GM12878 (cell line): ENCODE measurements around the gene ROM1.

ENCODE experiments used
- CTCF ChIP-seq, 3 experiments: IDR thresholded peaks in 2 of 3; conservative IDR thresholded peaks in 1 of 3; 2 replicates each; pipeline ENCODE4 v1.5.1; 2011; ENCODE audit warnings: low read depth in 3 of 3, low read length in 3 of 3, mild to moderate bottlenecking in 3 of 3, control low read depth in 2 of 3, moderate library complexity in 2 of 3, inconsistent platforms in 1 of 3, mixed read lengths in 1 of 3; ENCODE audit not compliant: control insufficient read depth in 2 of 3, insufficient read depth in 1 of 3; ENCODE audit errors: extremely low read depth in 1 of 3
- EP300 ChIP-seq, 2 experiments: fragments of 150-350 bp in 1 of 2; IDR thresholded peaks; 2 replicates each; pipeline ENCODE4 v1.6.1; 2011 to 2012; ENCODE audit warnings: low read depth in 2 of 2, low read length in 2 of 2, borderline replicate concordance in 1 of 2, improper control_type of control experiment in 1 of 2, inconsistent platforms in 1 of 2; ENCODE audit not compliant: control insufficient read depth in 1 of 2
- ETV6 ChIP-seq, 2 experiments: fragments of 450-650 bp in 1 of 2; IDR thresholded peaks in 1 of 2; conservative IDR thresholded peaks in 1 of 2; 2 replicates each; pipeline ENCODE4 v1.6.1; 2014; ENCODE audit warnings: antibody characterized with exemption in 1 of 2, borderline replicate concordance in 1 of 2, low read depth in 1 of 2, mild to moderate bottlenecking in 1 of 2, moderate library complexity in 1 of 2
- MAX ChIP-seq: IDR thresholded peaks from 2 replicates; pipeline ENCODE4 v1.6.1; 2012; ENCODE audit warnings: low read depth, low read length, improper control_type of control experiment
- PAX5 ChIP-seq: IDR thresholded peaks from 2 replicates; pipeline ENCODE4 v1.6.1; 2011; ENCODE audit warnings: low read depth, low read length, borderline replicate concordance
- POLR2A ChIP-seq: IDR thresholded peaks from 2 replicates; pipeline ENCODE4 v1.6.1; 2011; ENCODE audit warnings: low read depth, mild to moderate bottlenecking, low read length
- RAD21 ChIP-seq: IDR thresholded peaks from 2 replicates; pipeline ENCODE4 v1.6.1; 2011; ENCODE audit warnings: mild to moderate bottlenecking, low read depth, low read length, moderate library complexity; ENCODE audit not compliant: insufficient read depth

GRCh38 chr11:62574363-62575071, 38.5 kb upstream of the ROM1 start:
- TF ChIP-seq CTCF (IDR thresholded peaks at IDR 0.05 in 2 of 3, conservative IDR thresholded peaks at IDR 0.05 in 1 of 3; ENCODE audit: control insufficient read depth in 2 of 3, extremely low read depth in 1 of 3, insufficient read depth in 1 of 3, low read depth in 3 of 3, low read length in 3 of 3) (no peak), RAD21 (no peak), ETV6 (conservative IDR thresholded peaks at IDR 0.05 in 1 of 2, IDR thresholded peaks at IDR 0.05 in 1 of 2; ENCODE audit: borderline replicate concordance in 1 of 2, low read depth in 1 of 2) (no peak), PAX5 (no peak), MAX (no peak), EP300 (IDR thresholded peaks at IDR 0.05; ENCODE audit: borderline replicate concordance in 1 of 2, control insufficient read depth in 1 of 2, low read depth in 2 of 2, low read length in 2 of 2) (no peak), POLR2A (peak; percentile 61)
